Measurements from ENCODE around the gene CD1D.

DNA sequence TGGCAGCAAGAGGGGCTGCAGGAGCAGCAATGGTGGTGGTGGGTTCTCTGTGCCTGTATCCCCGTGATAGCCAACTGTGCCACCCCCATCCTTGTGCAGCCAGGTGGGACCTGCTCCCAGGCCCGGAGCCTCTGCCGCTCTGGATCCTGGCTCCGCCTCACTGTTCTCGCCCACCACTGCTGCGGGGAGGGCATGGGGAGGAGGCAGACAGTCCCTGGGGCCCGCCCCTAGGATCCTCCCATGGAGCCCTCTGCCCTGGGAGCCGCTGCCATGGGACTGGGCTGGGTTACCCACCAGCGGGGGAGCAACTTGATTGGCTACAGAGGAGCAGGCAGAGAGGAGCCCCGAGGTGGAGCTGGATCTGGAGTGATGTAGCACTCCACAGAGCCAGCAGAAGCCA lies 31.6 kb downstream of the CD1D start:
- TF ChIP-seq POLR2A (IDR thresholded peaks at IDR 0.05) = no peak
- TF ChIP-seq, protein P1, sequence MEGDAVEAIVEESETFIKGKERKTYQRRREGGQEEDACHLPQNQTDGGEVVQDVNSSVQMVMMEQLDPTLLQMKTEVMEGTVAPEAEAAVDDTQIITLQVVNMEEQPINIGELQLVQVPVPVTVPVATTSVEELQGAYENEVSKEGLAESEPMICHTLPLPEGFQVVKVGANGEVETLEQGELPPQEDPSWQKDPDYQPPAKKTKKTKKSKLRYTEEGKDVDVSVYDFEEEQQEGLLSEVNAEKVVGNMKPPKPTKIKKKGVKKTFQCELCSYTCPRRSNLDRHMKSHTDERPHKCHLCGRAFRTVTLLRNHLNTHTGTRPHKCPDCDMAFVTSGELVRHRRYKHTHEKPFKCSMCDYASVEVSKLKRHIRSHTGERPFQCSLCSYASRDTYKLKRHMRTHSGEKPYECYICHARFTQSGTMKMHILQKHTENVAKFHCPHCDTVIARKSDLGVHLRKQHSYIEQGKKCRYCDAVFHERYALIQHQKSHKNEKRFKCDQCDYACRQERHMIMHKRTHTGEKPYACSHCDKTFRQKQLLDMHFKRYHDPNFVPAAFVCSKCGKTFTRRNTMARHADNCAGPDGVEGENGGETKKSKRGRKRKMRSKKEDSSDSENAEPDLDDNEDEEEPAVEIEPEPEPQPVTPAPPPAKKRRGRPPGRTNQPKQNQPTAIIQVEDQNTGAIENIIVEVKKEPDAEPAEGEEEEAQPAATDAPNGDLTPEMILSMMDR (IDR thresholded peaks at IDR 0.05) = no peak

Data from esophagus squamous epithelium (tissue), 4 donors.